ENCODE data around the gene INSIG2.

The INSIG2 gene

GRCh38 chr2:118102433-118103082 lies 14.3 kb downstream of the INSIG2 start:
- no peak for DNase-seq

GRCh38 chr2:118103951-118104940 lies 16.0 kb downstream of the INSIG2 start:
- DNase-seq = peak in 1 of 5 donors; percentile 29

GRCh38 chr2:118105497-118105896 lies 17.2 kb downstream of the INSIG2 start:
- no peak for DNase-seq

GRCh38 chr2:118106926-118107325 lies 18.7 kb downstream of the INSIG2 start:
- DNase-seq = no peak

- no peak for DNase-seq
Observed at GRCh38 chr2:118110310-118110709, 22.0 kb downstream of the INSIG2 start.

GRCh38 chr2:118110991-118111390 lies 22.7 kb downstream of the INSIG2 start:
- no peak for DNase-seq

GRCh38 chr2:118112771-118113334 lies 24.6 kb downstream of the INSIG2 start:
- DNase-seq = no peak

GRCh38 chr2:118114863-118115262 lies 26.6 kb downstream of the INSIG2 start:
- no peak for DNase-seq

- DNase-seq = no peak
Observed at GRCh38 chr2:118115761-118116160, 27.5 kb downstream of the INSIG2 start.

- DNase-seq = no peak
Observed at GRCh38 chr2:118118479-118118878, 30.2 kb downstream of the INSIG2 start.

- DNase-seq = no peak
Observed at GRCh38 chr2:118119158-118119727, 31.0 kb downstream of the INSIG2 start.

- no peak for DNase-seq
Observed at GRCh38 chr2:118119761-118120400, 31.6 kb downstream of the INSIG2 start.

GRCh38 chr2:118120401-118120780 lies 32.1 kb downstream of the INSIG2 start:
- no peak for DNase-seq

GRCh38 chr2:118121101-118121500 lies 32.8 kb downstream of the INSIG2 start:
- no peak for DNase-seq

GRCh38 chr2:118121986-118122524 lies 33.8 kb downstream of the INSIG2 start:
- DNase-seq = no peak

GRCh38 chr2:118122594-118123281 lies 34.5 kb downstream of the INSIG2 start:
- DNase-seq = no peak

- DNase-seq = no peak
Observed at GRCh38 chr2:118123561-118124232, 35.4 kb downstream of the INSIG2 start.

GRCh38 chr2:118124288-118124891 lies 36.1 kb downstream of the INSIG2 start:
- DNase-seq = no peak

GRCh38 chr2:118127250-118127649 lies 39.0 kb downstream of the INSIG2 start:
- DNase-seq = no peak

- no peak for DNase-seq
Observed at GRCh38 chr2:118128826-118129225, 40.6 kb downstream of the INSIG2 start.

GRCh38 chr2:118130385-118130784 lies 42.1 kb downstream of the INSIG2 start:
- no peak for DNase-seq
